CD14-positive monocyte (primary cell): Measurements from ENCODE around the gene DPRX. TPM values are rescaled to one million over a fixed set of nuclear protein-coding genes. Genes with fewer than 3 reads are reported as not detected.

Experiments
- DNase-seq, 3 donors: peaks; one replicate each; pipeline ENCODE4 v3.0.0-alpha.2; 2011 to 2022
- H2AFZ ChIP-seq: 2 replicates; pipeline ENCODE4 v1.6.0; 2012; ENCODE audit warnings: mild to moderate bottlenecking, low read depth, low read length, inconsistent platforms; ENCODE audit not compliant: insufficient read depth, poor library complexity, severe bottlenecking
- H3K27ac ChIP-seq, 2 donors: 1 replicate in 1 of 2; 2 replicates in 1 of 2; pipeline ENCODE4 v1.5.1; 2012 to 2013; ENCODE audit warnings: low read length in 2 of 2, control low read depth in 1 of 2, inconsistent platforms in 1 of 2, low read depth in 1 of 2, mild to moderate bottlenecking in 1 of 2
- H3K27me3 ChIP-seq, 2 donors: one replicate each; pipeline versions ENCODE4 v1.6.0 to v1.6.1; 2011 to 2013; ENCODE audit warnings: low read length in 2 of 2; ENCODE audit not compliant: control insufficient read depth in 2 of 2, insufficient read depth in 2 of 2
- H3K36me3 ChIP-seq, 2 donors: replicated peaks in 1 of 2; 1 replicate in 1 of 2; 2 replicates in 1 of 2; pipeline versions ENCODE4 v1.5.1 to v1.6.1; 2012 to 2013; ENCODE audit warnings: low read length in 2 of 2, control low read depth in 1 of 2, inconsistent platforms in 1 of 2, mild to moderate bottlenecking in 1 of 2; ENCODE audit not compliant: insufficient read depth in 2 of 2, control insufficient read depth in 1 of 2
- H3K4me1 ChIP-seq, 2 donors: 1 replicate in 1 of 2; 2 replicates in 1 of 2; pipeline versions ENCODE4 v1.5.1 to v1.6.1; 2012 to 2013; ENCODE audit warnings: low read length in 2 of 2, control low read depth in 1 of 2, inconsistent platforms in 1 of 2, mild to moderate bottlenecking in 1 of 2, moderate library complexity in 1 of 2; ENCODE audit not compliant: insufficient read depth in 2 of 2, control insufficient read depth in 1 of 2
- H3K4me2 ChIP-seq: replicated peaks from 2 replicates; pipeline ENCODE3; 2012; ENCODE audit warnings: low read length, moderate library complexity, mild to moderate bottlenecking; ENCODE audit not compliant: poor library complexity, severe bottlenecking; ENCODE audit errors: extremely low read depth
- H3K4me3 ChIP-seq, 3 experiments: fragments of 200-600 bp in 1 of 3; sonication (generic) in 1 of 3; replicated peaks in 1 of 3; 1 replicate in 2 of 3; 2 replicates in 1 of 3; pipeline ENCODE4 v1.5.1; 2011 to 2013; ENCODE audit warnings: low read length in 3 of 3, mild to moderate bottlenecking in 3 of 3, control low read depth in 2 of 3, low read depth in 2 of 3, inconsistent platforms in 1 of 3, moderate library complexity in 1 of 3
- H3K79me2 ChIP-seq: 2 replicates; pipeline ENCODE4 v1.6.0; 2012; ENCODE audit warnings: mild to moderate bottlenecking, control low read depth, inconsistent platforms, low read length, moderate library complexity; ENCODE audit not compliant: insufficient read depth
- H3K9ac ChIP-seq: 2 replicates; pipeline ENCODE4 v1.6.0; 2017; ENCODE audit warnings: low read length, mild to moderate bottlenecking; ENCODE audit not compliant: insufficient read depth, poor library complexity, severe bottlenecking
- H3K9me3 ChIP-seq, 2 donors: replicated peaks in 1 of 2; 1 replicate in 1 of 2; 2 replicates in 1 of 2; pipeline versions ENCODE4 v1.5.1 to v1.6.1; 2012 to 2013; ENCODE audit warnings: low read length in 2 of 2, control low read depth in 1 of 2; ENCODE audit not compliant: control insufficient read depth in 1 of 2, insufficient read depth in 1 of 2
- H4K20me1 ChIP-seq: 2 replicates; pipeline ENCODE4 v1.6.0; 2012; ENCODE audit warnings: mild to moderate bottlenecking, low read length, control low read depth, moderate library complexity; ENCODE audit not compliant: insufficient read depth
- H3K27ac Mint-ChIP-seq, 7 donors: one replicate each; pipeline ENCODE4 v1.8.0; 2020; ENCODE audit warnings: mild to moderate bottlenecking in 7 of 7, mixed read lengths in 7 of 7, moderate library complexity in 6 of 7, inconsistent platforms in 2 of 7
- H3K27me3 Mint-ChIP-seq, 3 donors: one replicate each; pipeline ENCODE4 v1.8.0; 2021 to 2022; ENCODE audit warnings: low read depth in 3 of 3, mild to moderate bottlenecking in 3 of 3, mixed read lengths in 3 of 3, moderate library complexity in 3 of 3, inconsistent platforms in 1 of 3
- H3K36me3 Mint-ChIP-seq, 2 donors: one replicate each; pipeline ENCODE4 v1.8.0; 2020; ENCODE audit warnings: mixed read lengths in 2 of 2, inconsistent platforms in 1 of 2, mild to moderate bottlenecking in 1 of 2
- H3K4me1 Mint-ChIP-seq: one replicate; pipeline ENCODE4 v1.8.0; 2020; ENCODE audit warnings: mild to moderate bottlenecking, mixed read lengths
- H3K4me3 Mint-ChIP-seq, 2 donors: one replicate each; pipeline ENCODE4 v1.8.0; 2020; ENCODE audit warnings: mild to moderate bottlenecking in 2 of 2, mixed read lengths in 2 of 2, moderate library complexity in 1 of 2
- H3K9me3 Mint-ChIP-seq, 7 donors: one replicate each; pipeline ENCODE4 v1.8.0; 2020 to 2022; ENCODE audit warnings: mixed read lengths in 7 of 7, mild to moderate bottlenecking in 6 of 7, moderate library complexity in 6 of 7, inconsistent platforms in 2 of 7
- CTCF ChIP-seq: fragments of 200-600 bp; IDR thresholded peaks from one replicate; pipeline ENCODE4 v1.8.0; 2022; ENCODE audit warnings: antibody characterized with exemption, mild to moderate bottlenecking
- WGBS: methylation state at CpG from one replicate; pipeline ENCODE4 v1.1.5; 2013; ENCODE audit warnings: missing lambda C conversion rate; ENCODE audit not compliant: insufficient coverage; 5-methylcytosine and 5-hydroxymethylcytosine counted together
- intact Hi-C, 2 donors: fragments of 100-400 bp; cut with micrococcal nuclease; formaldehyde crosslinking; loops; one replicate each; pipeline versions ENCODE4 v1.15.0 to v1.15.1; 2023
- polyA plus RNA-seq, 3 donors: library from polyadenylated mRNA; depleted of rRNA in 1 of 3; unstranded in 2 of 3; stranded (reverse) in 1 of 3; fragments of 300-500 nt in 2 of 3; fragments of >200 nt in 1 of 3; fragmentation: Illumina TruSeq in 2 of 3; gene quantifications; 1 replicate in 2 of 3; 2 replicates in 1 of 3; pipeline ENCODE4 v1.2.3, GENCODE V29; 2012 to 2021

Gene DPRX
- polyA plus RNA-seq, 3 donors: not detected

- Histone ChIP-seq H3K36me3 (no peaks in the 10 kb centered on the region), H3K4me1 (no peaks in the 10 kb centered on the region), H3K27me3 (no peaks in the 10 kb centered on the region), H3K4me2 (no peak overlapping the region), H3K79me2 (no peaks in the 10 kb centered on the region), H4K20me1 (no peaks in the 10 kb centered on the region), H3K27ac (no peak overlapping the region), H2AFZ (no peak overlapping the region), H3K9ac (no peak overlapping the region), H3K4me3 (no peak overlapping the region), H3K9me3 (peaks cover 0 to 1% of the 10 kb centered on the region in 2 donors)
- Mint-ChIP-seq H3K4me3 (no peak overlapping the region), H3K27me3 (peaks cover 5 to 10% (median 7%) of the 10 kb centered on the region in 3 donors), H3K27ac (no peak overlapping the region), H3K9me3 (peaks cover 0 to 17% (median 4%) of the 10 kb centered on the region in 7 donors), H3K4me1 (peaks cover 6% of the 10 kb centered on the region), H3K36me3 (no peaks in the 10 kb centered on the region)
- no peak for TF ChIP-seq CTCF
- peak in 1 of 3 donors; percentile 6 for DNase-seq
- WGBS: 30% methylated on average over 3 of the region's 8 CpGs
- intact Hi-C loops: no loop called here
Observed at GRCh38 chr19:53621885-53622740, 9.7 kb upstream of the DPRX start.

- no peaks in the 10 kb centered on the region for H3K79me2 ChIP-seq
- H3K9me3 Mint-ChIP-seq: peaks cover 0 to 6% (median 0%) of the 10 kb centered on the region in 7 donors
- H3K4me2 ChIP-seq: no peak overlapping the region
- no peaks in the 10 kb centered on the region for H4K20me1 ChIP-seq
- peaks cover 5 to 11% (median 7%) of the 10 kb centered on the region in 3 donors for H3K27me3 Mint-ChIP-seq
- H2AFZ ChIP-seq: no peak overlapping the region
- no peak for DNase-seq
- peak overlapping the region in 1 of 2 donors; percentile 19 for H3K4me3 Mint-ChIP-seq
- no peak overlapping the region for H3K4me3 ChIP-seq
- H3K27ac ChIP-seq: no peak overlapping the region
- H3K36me3 Mint-ChIP-seq: no peaks in the 10 kb centered on the region
- no peaks in the 10 kb centered on the region for H3K4me1 ChIP-seq
- peaks cover 6% of the 10 kb centered on the region for H3K4me1 Mint-ChIP-seq
- H3K36me3 ChIP-seq: no peaks in the 10 kb centered on the region
- no peaks in the 10 kb centered on the region for H3K9me3 ChIP-seq
- no peak overlapping the region for H3K9ac ChIP-seq
- intact Hi-C loops: no loop called here
- no peak for TF ChIP-seq CTCF
- 57% methylated on average over 7 of the region's 16 CpGs for WGBS
- no peak overlapping the region for H3K27ac Mint-ChIP-seq
- no peaks in the 10 kb centered on the region for H3K27me3 ChIP-seq
Observed at GRCh38 chr19:53624771-53625545, 6.8 kb upstream of the DPRX start.
